Sciatic nerve (tissue), 2 donors: ENCODE measurements around the gene RETREG3. TPM values are rescaled to one million over a fixed set of nuclear protein-coding genes. Genes with fewer than 3 reads are reported as not detected.
"Not testable (repeated sequence)": the region's sequence is repeated elsewhere in the genome, so short reads cannot be mapped to it uniquely, and the experiment has no call there.

Experiments
- ATAC-seq: fragments of 200-7000 bp; cut with Tn5 transposase; one replicate; pipeline ENCODE4 v1.9.1; 2020; ENCODE audit warnings: mild to moderate bottlenecking, moderate library complexity
- DNase-seq: peaks from one replicate; pipeline ENCODE4 v3.0.0-alpha.2; 2020; ENCODE audit warnings: low spot score
- intact Hi-C: fragments of 100-400 bp; cut with DNase I; formaldehyde crosslinking; loops from one replicate; pipeline ENCODE4 v1.14.2; 2022
- total RNA-seq: library from RNA; stranded (reverse); fragmentation: NEBNext Ultra II Directional; extraction: Animal tissue kit (Norgen Biotek cat#: 25700); gene quantifications from one replicate; pipeline ENCODE4 v1.2.1, GENCODE V29; 2021
- donor health status: DM: no; HTN: no; CAD: no.
- donor health status: DM: no; HTN: no; CAD: no.

RETREG3 gene
- total RNA-seq, 1 donor from 2014 or later: 47.1 TPM

DNA sequence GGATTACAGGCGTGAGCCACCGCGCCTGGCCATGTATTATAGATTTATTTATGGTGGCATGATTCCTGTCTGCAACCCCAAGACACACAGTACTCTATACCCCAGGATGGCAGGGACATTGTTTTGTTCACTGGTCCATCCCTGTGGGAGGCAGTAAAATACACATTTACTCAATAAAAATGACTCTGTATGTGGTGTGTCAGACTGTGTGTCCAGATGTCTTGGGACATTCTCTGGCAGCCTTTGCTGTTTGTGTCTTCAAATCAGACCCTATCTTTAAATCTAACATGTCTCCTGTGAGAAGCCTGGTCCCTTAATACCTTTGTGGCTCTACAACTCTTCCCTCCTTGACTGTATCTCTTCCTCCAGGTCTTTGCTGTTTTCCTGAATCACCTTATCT is 48.9 kb downstream of the RETREG3 start:
- DNase-seq (no peak), ATAC-seq (no peak)
- intact Hi-C loops: no loop called here

DNA sequence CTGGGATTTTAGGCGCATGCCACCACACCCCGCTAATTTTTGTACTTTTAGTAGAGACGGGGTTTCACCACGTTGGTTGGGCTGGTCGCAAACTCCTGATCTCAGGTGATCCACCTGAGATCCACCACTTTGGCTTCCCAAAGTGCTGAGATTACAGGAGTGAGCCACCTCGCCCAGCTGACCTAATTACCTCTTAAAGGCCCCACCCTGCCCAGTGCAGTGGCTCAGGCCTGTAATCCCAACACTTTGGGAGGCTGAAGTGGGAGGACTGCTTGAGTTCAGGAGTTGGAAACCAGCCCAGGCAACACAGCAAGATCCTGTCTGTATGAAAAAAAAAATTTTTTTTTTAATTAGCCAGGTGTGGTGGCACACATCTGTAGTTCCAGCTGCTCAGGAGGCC is 50.1 kb downstream of the RETREG3 start:
- DNase-seq (no peak), ATAC-seq (no peak)
- intact Hi-C loops: no loop called here

DNA sequence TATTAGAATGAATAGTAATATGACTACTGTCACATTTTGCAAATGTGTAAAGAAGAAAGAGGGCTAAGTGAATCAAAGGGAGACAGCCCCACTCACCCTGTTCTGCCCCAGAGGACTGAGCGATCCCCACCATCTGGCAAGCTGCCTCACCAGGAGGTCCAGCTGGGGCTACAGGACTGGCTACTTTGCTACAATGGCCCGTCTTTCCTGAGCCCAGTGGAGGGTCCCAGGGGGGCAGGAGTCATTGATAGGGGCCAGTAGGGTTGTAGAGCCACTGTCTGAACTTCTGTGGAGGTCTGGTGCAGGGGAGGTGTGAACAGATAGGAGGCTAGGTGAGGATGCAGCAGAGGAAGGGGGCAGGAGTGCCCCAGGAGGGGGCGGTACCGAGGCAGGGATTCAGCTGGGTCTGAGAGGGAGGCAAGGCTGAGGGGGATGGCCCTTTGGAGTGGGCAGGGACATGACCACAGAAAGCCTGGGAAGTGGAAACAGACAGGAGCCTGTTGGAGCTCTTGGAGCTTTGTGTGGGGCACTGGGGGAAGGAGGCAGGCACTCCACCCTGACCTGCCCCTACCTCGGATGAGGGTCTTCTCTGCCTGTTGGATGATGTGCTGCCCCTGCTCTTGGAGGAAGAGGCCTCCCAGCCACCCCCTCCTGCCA is 53.1 kb downstream of the RETREG3 start:
- DNase-seq, intact Hi-C loops: not testable (repeated sequence)

DNA sequence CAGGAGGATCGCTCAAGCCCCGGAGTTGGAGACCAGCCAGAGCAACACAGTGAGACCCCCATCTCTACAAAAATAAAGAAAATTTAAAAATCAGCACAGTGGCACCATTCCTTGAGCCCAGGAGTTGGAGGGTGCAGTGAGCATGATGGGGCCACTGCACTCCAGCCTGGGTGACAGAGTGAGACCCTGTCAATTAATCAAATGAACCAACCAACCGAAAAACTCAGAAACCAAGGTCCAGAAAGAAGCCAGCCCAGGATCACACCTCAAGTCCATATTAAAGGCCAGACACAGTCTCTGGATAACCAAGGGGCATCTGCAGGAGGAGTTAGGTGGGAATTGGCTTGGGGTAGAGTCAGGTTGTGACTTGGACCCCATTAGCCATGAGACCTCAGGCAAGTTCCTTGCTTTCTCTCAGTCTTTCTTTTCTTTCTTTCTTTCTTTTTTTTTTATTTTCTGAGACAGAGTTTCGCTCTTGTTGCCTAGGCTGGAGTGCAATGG is 54.0 kb downstream of the RETREG3 start:
- intact Hi-C loops: no loop called here
- DNase-seq (no peak), ATAC-seq (no peak)

More for the DNA sequence above, 53.1 kb downstream of the RETREG3 start:
- not testable (repeated sequence) for ATAC-seq

DNA sequence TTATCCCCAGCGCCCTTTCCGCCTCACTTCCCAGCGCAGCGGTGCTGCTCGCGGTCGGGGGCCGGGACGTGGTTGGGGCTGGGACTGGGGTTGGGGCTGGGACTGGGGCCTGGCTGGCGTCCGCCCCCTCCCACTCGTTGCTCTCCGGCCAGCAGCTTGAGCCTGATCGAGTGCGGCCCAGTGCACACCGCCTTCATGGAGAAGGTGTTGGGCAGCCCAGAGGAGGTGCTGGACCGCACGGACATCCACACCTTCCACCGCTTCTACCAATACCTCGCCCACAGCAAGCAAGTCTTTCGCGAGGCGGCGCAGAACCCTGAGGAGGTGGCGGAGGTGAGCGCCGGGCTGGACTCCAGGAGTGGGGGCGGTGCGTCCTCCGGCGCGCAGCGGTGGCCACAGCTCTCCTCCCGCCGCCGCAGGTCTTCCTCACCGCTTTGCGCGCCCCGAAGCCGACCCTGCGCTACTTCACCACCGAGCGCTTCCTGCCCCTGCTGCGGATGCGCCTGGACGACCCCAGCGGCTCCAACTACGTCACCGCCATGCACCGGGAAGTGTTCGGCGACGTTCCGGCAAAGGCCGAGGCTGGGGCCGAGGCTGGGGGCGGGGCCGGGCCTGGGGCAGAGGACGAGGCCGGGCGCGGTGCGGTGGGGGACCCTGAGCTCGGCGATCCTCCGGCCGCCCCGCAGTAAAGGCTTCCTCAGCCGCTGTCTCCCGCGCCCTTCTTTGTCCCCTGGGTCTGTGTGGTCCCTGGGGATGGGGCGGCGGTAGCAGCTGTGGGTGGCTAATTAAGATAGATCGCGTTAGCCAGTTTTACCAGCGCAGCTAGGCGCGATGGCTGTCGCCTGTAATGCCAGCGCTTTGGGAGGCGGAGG is 54.7 kb downstream of the RETREG3 start:
- peak; percentile 95 for ATAC-seq
- intact Hi-C loops: no loop called here
- DNase-seq: peak; percentile 92

DNA sequence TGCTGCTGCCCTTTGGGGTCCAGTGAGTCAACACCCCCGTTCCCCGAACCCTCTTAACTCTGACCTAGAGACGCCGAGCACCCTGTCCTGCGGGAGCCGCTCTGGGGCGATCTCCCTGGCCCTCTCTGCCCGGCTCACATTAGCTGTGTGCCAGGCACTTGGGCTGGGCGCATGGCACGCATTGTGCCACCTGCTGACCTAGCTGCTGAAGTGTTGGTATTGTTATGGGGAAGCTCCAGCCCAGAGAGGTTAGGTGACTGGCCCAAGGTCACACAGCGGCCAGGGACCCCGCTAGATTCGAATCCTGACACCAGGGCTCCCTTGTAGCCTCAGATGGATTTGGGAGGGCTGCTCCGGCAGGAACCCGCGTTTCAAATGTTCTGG is 55.3 kb downstream of the RETREG3 start:
- intact Hi-C loops: no loop called here
- DNase-seq (no peak), ATAC-seq (peak; percentile 2)

DNA sequence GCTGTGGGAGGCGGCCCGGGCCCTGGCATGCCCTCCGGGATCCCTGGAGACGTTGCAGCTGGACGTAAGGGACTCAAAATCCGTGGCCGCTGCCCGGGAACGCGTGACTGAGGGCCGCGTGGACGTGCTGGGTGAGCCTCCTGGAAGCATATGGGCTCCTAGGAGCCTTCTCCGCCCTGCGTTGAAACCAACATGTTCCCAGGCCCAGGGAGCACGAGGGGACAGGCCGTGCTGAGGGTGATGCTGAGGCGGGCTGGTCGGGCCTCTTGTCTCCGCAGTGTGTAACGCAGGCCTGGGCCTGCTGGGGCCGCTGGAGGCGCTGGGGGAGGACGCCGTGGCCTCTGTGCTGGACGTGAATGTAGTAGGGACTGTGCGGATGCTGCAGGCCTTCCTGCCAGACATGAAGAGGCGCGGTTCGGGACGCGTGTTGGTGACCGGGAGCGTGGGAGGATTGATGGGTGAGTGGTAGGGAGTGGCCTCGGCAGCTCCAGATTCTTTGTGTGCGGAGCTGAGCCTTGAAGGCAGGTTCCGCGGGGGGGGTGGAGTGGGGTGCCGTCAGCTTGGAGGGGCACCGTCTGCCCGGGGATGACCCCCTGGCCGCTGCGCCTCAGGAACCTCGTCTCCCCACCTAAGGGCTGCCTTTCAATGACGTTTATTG is 55.9 kb downstream of the RETREG3 start:
- no peak for DNase-seq
- ATAC-seq: peak; percentile 5
- intact Hi-C loops: no loop called here

DNA sequence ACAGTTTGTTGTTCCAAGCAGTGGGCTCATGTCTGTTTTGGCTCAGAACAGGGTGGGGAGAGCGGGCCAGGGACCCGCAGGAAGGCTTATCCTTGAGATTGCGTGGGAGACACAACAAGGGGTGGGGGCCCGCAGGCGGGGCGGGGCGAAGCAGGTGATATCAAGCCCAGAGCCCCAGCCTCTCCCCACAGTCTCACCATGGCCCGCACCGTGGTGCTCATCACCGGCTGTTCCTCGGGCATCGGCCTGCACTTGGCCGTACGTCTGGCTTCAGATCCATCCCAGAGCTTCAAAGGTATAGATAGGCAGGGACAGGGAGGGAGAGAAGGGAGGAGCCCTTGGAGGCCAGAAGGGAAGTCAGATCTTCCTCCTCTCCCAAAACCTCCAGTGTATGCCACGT is 56.4 kb downstream of the RETREG3 start, which contains the start of gene HSD17B1:
HSD17B1 (plus strand) TSS at position 188 of the 400 bp plus-strand sequence; CDS start at position 199, 11 bp downstream.
- ATAC-seq, intact Hi-C loops: not testable (repeated sequence)

DNA sequence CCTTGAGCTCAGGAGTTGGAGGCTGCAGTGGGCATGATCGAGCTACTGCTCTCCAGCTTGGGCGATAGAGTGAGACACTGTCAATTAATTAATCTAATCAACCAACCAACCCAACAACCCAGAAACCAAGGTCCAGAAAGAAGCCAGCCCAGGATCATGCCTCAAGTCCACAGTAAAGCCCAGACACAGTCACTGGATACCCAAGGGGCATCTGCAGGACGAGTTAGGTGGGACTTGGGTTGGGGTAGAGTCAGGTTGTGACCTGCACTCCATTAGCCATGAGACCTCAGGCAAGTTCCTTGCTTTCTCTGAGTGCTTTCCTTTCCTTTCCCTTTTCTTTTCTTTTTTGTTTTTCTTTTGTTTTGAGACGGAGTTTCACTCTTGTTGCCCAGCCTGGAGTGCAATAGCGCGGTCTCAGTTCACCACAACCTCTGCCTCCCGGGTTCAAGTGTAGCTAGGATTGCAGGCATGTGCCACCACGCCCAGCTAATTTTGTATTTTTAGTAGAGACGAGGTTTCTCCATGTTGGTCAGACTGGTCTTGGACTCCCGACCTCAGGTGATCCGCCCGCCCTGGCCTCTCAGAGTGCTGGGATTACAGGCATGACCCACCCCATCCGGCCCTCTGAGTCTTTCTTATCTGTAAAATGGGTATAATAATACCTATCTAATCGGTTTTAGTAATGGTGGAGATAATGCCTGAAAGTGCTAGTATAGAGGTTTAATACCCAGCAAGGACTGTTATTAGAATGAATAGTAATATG is 60.0 kb downstream of the RETREG3 start:
- DNase-seq (no peak), ATAC-seq (no peak)
- intact Hi-C loops: no loop called here

More for the DNA sequence above, 56.4 kb downstream of the RETREG3 start, which contains the start of gene HSD17B1:
- DNase-seq: not testable (repeated sequence)

DNA sequence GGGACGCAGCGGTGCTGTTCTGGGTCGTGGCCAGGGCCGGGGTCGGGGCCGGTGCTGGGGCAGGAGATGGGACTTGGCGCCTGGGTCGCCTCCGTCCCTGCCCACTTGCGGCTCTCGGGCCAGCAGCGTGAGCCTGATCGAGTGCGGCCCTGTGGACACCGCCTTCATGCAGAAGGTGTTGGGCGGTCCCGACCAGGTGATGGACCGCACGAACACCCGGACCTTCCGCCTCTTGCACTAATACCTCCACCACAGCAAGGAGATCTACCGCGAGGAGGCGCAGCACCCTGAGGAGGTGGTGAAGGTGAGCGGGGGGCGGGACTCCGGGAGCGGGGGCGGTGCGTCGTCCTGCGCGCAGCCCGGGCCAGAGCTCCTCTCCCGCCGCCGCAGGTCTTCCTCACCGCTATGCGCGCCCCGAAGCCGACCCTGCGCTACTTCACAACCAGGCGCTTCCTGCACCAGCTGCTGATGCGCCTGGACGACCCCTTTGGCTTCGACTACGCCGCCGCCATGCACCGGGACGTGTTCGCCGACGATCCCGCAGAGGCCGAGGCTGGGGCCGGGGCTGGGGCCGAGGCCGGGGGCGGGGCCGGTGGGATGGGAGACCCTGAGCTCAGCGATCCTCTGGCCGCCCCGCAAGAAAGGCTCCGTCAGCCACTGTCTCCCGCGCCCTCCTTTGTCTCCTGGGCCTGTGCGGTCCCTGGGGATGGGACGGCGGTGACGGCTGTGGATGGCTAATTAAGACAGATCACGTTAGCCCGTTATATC is 60.9 kb downstream of the RETREG3 start:
- ATAC-seq: peak; percentile 24
- intact Hi-C loops: no loop called here
- DNase-seq: no peak

DNA sequence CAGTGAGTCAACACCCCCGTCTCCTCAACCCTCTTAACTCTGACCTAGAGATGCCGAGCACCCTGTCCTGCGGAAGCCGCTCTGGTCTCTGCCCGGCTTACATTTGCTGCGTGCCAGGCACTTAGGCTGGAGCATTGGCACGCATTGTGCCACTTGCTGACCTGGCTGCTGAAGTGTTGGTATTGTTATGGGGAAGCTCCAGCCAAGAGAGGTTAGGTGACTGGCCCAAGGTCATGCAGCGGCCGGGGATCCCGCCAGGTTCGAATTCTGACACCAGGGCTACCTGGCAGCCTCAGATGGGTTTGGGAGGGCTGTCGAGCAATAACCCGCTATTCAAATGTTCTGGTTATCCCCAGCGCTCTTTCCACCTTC is 61.5 kb downstream of the RETREG3 start:
- DNase-seq (no peak), ATAC-seq (no peak)
- intact Hi-C loops: no loop called here

DNA sequence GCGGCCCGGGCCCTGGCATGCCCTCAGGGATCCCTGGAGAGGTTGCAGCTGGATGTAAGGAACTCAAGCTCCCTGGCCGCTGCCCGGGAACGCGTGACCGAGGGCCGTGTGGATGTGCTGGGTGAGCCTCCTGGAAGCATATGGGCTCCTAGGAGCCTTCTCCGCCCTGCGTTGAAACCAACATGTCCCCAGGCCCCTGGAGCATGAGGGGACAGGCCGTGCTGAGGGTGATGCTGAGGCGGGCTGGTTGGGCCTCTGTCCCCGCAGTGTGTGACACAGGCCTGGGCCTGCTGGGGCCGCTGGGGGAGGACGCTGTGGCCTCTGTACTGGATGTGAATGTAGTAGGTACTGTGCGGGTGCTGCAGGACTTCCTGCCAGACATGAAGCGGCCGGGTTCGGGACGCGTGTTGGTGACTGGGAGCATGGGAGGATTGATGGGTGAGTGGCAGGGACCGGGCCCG is 62.1 kb downstream of the RETREG3 start:
- ATAC-seq (no peak), DNase-seq (no peak)
- intact Hi-C loops: no loop called here

DNA sequence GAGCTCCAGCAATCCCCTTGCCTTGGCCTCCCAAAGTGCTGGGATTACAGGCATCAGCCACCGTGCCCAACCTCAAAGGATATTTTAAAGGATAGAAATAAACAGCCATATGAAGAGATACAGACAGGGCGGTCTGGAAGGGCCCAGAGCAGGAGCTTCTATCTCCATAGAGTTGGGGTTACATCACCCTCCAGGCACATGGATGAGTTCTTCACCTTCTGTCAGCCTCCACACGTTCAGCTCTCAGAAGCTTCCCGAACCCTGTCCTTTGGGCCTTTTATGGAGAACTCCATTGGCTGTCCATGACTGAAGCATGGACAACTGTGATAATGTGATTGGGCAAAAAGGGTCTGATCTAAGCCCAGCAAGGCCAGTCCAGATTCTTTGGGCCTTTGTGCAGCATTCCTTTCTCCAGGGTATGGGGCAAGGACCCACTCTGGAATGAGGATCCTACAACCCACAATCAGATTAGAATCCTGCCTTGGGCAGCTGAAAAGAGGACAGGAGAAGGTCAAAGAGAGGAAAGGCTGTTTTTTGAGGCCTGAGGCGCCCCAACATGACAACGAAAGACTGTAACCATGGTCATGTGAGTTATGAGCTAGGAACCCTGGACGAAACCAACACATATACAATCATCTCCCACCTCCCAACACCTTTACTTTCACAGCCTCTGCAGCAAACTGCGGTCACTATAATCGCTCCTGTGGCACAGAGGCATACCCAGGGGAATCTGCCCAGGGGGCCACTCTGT is 63.2 kb downstream of the RETREG3 start:
- intact Hi-C loops, ATAC-seq, DNase-seq: not testable (repeated sequence)

DNA sequence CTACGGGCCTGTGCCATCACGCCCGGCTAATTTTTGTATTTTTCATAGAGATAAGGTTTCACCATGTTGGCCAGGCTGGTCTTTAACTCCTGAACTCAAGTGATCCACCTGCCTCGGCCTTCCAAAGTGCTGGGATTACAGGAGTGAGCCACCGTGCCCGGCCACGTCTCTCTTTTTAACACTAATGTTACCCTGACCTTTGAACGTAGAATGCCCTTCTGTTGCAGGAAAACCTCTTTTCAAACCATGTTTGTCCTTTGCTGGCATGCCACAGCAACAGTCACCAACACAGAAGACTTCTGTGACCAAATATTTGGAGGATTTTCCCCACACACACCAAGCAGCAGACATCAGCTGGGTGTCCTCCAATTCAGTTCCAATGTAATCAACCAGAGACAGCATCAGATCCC is 64.3 kb downstream of the RETREG3 start:
- intact Hi-C loops: no loop called here
- no peak for ATAC-seq
- no peak for DNase-seq

DNA sequence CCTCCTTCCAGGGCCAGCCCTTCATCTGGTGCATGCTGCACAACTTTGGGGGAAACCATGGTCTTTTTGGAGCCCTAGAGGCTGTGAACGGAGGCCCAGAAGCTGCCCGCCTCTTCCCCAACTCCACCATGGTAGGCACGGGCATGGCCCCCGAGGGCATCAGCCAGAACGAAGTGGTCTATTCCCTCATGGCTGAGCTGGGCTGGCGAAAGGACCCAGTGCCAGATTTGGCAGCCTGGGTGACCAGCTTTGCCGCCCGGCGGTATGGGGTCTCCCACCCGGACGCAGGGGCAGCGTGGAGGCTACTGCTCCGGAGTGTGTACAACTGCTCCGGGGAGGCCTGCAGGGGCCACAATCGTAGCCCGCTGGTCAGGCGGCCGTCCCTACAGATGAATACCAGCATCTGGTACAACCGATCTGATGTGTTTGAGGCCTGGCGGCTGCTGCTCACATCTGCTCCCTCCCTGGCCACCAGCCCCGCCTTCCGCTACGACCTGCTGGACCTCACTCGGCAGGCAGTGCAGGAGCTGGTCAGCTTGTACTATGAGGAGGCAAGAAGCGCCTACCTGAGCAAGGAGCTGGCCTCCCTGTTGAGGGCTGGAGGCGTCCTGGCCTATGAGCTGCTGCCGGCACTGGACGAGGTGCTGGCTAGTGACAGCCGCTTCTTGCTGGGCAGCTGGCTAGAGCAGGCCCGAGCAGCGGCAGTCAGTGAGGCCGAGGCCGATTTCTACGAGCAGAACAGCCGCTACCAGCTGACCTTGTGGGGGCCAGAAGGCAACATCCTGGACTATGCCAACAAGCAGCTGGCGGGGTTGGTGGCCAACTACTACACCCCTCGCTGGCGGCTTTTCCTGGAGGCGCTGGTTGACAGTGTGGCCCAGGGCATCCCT is 65.7 kb downstream of the RETREG3 start:
- ATAC-seq: no peak
- intact Hi-C loops: no loop called here
- DNase-seq: no peak

DNA sequence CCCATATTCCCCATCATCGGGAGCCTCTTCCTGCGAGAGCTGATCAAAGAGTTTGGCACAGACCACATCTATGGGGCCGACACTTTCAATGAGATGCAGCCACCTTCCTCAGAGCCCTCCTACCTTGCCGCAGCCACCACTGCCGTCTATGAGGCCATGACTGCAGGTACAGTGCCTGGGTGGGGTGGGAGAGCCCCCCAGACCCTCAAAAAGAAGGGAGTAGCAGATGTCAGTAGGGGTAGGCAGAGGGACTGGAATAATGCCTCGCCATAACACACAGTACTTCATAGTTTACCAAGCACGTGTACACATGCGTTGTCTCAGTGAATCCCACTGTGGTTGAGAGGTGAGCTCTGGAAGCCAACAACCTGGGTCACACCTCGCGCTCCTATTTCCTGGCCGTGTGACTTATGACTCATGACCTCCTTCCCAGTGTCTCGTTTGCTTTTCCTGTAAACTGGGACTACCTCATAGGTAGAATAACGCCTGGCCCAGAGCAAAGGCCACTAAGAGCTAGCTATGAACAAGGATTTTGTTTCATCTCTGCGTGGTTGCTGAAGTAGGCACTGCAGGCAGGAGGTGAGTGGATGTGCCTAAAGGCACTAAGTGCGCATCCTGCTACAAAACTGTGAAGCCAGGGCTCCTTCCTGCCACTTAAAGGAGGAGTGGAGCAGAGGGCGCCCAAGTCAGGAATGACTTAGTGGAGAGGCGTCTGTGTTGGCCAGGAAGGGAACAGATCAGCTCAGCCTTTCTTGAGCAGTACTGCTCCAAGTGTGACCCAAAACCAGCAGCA is 67.9 kb downstream of the RETREG3 start:
- DNase-seq: no peak
- ATAC-seq: no peak
- intact Hi-C loops: no loop called here
